Measurements from ENCODE around the gene RHOG. TPM values are rescaled to one million over a fixed set of nuclear protein-coding genes. Genes with fewer than 3 reads are reported as not detected.

The RHOG gene
- total RNA-seq, 4 donors from 2014 or later = 10.5 to 46.9 (median 38.1) TPM

DNA sequence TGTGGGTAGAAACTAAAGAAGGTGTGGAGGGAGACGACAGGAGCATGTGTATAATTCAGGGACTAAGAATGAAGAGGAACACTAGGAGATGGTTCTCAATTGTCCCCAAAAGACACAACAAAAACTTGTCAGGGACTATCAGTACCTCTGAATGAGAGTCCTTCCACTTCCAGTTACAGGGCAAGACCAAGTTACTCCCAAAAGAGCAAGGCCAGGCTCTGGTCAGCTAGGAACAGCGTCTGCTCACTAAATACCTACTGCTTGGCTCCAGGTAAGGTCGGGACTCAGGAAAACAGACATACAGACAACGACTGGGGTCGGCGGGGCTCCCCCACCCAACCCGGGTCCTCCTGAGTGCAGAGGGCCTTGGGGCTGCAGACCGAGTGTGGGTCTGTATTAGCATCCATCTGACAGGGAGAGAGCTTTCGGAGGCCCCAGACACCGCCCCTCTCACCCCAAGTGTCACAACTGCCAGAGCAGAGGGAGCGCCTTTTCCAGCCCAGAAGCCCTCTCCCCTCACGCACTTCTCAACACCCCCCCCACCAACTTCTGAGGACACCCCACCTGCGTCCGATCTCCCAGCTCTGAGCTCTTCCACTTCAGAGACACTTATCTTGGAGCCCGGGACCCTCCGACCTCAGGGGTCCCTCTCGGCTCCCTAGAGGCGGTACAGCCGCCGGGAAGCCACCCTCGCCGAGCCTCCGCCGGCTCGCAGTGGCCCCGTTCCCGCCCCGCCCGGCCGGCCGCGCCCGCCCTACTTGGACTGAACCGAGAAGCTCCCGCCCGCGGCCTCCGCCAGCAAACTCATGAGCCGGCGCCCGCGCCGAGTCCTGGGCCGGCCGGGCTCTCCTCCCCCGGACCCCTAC, 522 bp downstream of the RHOG start:
- intact Hi-C loops (cut with DNase I; ENCODE audit: low total_unique reads) = loop anchor here (2.0 kb wide), 1 partner anchor 41 kb away; no protein-coding TSS in a partner anchor
- no peaks in the 10 kb centered on the region for H3K27me3 ChIP-seq
- no peaks in the 10 kb centered on the region for H3K9me3 ChIP-seq
- H3K27ac ChIP-seq = peak overlapping the region; percentile 97 to 99
- no peaks in the 10 kb centered on the region for H3K36me3 ChIP-seq
- peak overlapping the region; percentile 89 to 96 for H3K4me3 ChIP-seq
- TF ChIP-seq, protein P1, sequence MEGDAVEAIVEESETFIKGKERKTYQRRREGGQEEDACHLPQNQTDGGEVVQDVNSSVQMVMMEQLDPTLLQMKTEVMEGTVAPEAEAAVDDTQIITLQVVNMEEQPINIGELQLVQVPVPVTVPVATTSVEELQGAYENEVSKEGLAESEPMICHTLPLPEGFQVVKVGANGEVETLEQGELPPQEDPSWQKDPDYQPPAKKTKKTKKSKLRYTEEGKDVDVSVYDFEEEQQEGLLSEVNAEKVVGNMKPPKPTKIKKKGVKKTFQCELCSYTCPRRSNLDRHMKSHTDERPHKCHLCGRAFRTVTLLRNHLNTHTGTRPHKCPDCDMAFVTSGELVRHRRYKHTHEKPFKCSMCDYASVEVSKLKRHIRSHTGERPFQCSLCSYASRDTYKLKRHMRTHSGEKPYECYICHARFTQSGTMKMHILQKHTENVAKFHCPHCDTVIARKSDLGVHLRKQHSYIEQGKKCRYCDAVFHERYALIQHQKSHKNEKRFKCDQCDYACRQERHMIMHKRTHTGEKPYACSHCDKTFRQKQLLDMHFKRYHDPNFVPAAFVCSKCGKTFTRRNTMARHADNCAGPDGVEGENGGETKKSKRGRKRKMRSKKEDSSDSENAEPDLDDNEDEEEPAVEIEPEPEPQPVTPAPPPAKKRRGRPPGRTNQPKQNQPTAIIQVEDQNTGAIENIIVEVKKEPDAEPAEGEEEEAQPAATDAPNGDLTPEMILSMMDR (IDR thresholded peaks at IDR 0.05) = no peak
- no peak for TF ChIP-seq POLR2A (IDR thresholded peaks at IDR 0.05)
- DNase-seq = no peak
- H3K4me1 ChIP-seq = peaks cover 0 to 9% of the 10 kb centered on the region in 2 donors

DNA sequence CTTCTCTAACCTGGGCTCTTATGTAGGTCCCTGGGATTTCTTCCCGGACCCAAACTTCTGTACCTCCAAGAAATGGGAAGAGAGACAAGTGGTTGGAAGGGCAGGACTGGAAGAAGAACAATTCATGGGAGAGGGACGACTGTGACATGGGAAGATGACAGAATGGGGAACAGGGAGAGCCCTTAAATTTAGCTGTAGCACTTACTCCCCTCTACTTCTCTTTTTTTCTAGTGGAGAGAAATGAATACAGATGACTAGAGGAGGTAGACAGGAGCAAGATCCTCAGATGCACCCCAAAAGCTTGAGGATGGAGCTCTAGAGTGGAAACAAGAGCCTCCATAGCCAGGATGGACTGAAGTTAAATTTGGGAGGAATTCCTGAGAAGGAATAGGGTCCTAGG, 2.3 kb downstream of the RHOG start:
- Histone ChIP-seq H3K27me3 (no peaks in the 10 kb centered on the region), H3K4me3 (no peak overlapping the region), H3K9me3 (no peaks in the 10 kb centered on the region), H3K36me3 (no peaks in the 10 kb centered on the region), H3K4me1 (peaks cover 0 to 9% of the 10 kb centered on the region in 2 donors), H3K27ac (no peak overlapping the region)
- no peak for TF ChIP-seq POLR2A (IDR thresholded peaks at IDR 0.05)
- TF ChIP-seq, protein P1 (IDR thresholded peaks at IDR 0.05) = no peak
- DNase-seq = no peak
- intact Hi-C loops (cut with DNase I; ENCODE audit: low total_unique reads) = no loop called here

DNA sequence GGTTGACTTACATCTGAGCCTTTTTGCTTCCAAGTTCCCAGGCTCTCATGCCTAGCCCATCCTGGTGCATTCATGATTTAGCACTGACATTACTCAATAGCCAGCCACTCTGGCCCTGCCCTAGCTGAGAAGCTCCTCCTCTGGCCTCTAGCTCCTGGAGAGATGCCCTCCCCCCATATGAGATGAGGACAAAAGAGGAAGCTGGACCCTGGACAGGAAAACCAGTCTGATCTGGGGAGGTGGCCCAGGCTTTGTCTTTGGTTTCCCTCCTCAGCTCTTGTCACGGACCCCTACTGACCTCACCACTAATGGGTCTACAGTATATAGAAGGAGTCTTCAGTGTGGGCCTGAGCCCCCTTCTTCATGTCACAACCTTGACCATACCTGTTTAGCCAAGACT, 3.0 kb downstream of the RHOG start:
- no peak overlapping the region for H3K4me3 ChIP-seq
- DNase-seq = peak; percentile 27 to 36

DNA sequence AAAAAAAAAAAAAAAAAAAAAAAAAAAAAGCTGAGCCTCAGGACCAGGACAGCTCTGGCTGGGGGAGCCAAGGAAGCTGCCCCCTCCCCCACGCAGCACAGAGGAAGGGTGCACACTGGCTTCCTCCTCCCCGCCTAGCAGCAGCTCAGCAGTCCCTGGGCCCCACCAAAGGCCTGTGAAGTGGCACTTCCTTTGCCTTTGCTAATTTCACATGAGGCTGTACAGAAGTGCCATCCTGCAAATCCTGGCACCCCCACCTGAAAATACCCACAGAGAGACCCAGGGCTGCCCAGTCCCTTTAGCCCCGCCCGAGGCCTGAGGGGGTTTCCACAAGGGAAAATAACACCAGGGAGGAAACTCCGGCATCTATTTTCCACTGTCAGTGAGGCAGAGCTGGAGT, 3.9 kb downstream of the RHOG start:
- Histone ChIP-seq H3K27ac (peak overlapping the region in 1 of 2 donors; percentile 10), H3K27me3 (no peaks in the 10 kb centered on the region), H3K4me1 (peaks cover 0 to 9% of the 10 kb centered on the region in 2 donors), H3K9me3 (no peaks in the 10 kb centered on the region), H3K4me3 (no peak overlapping the region), H3K36me3 (no peaks in the 10 kb centered on the region)
- TF ChIP-seq, protein P1 (IDR thresholded peaks at IDR 0.05) = no peak
- no peak for TF ChIP-seq POLR2A (IDR thresholded peaks at IDR 0.05)
- no peak for DNase-seq
- intact Hi-C loops (cut with DNase I; ENCODE audit: low total_unique reads) = no loop called here

More for the DNA sequence above, 3.0 kb downstream of the RHOG start:
- Histone ChIP-seq H3K27ac (peak overlapping the region in 1 of 2 donors; percentile 28), H3K27me3 (no peaks in the 10 kb centered on the region), H3K36me3 (no peaks in the 10 kb centered on the region), H3K4me1 (peaks cover 0 to 9% of the 10 kb centered on the region in 2 donors), H3K9me3 (no peaks in the 10 kb centered on the region)
- no peak for TF ChIP-seq POLR2A (IDR thresholded peaks at IDR 0.05)
- TF ChIP-seq, protein P1 (IDR thresholded peaks at IDR 0.05) = no peak
- intact Hi-C loops (cut with DNase I; ENCODE audit: low total_unique reads) = no loop called here

DNA sequence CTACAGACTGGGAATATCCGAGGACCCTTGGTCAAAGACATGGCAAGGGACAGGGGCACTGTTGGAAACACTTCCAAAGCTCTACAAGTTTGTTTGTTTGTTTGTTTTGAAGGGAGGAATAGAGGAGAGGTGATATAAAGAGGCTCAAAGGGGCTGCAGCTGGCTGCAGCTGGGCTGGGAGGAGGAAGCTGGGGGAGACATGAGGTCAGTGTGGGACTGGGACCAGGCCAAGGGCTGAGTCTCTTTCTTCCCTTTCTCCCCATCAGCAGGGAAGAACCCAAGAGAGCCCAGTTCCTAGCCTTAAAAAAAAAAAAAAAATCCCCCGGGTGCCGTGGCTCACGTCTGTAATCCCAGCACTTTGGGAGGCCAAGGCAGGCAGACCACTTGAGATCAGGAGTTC, 5.0 kb downstream of the RHOG start:
- no peaks in the 10 kb centered on the region for H3K9me3 ChIP-seq
- H3K27ac ChIP-seq = no peak overlapping the region
- intact Hi-C loops (cut with DNase I; ENCODE audit: low total_unique reads) = no loop called here
- peaks cover 0 to 9% of the 10 kb centered on the region in 2 donors for H3K4me1 ChIP-seq
- no peak overlapping the region for H3K4me3 ChIP-seq
- no peak for TF ChIP-seq POLR2A (IDR thresholded peaks at IDR 0.05)
- TF ChIP-seq, protein P1 (IDR thresholded peaks at IDR 0.05) = no peak
- H3K27me3 ChIP-seq = no peaks in the 10 kb centered on the region
- no peaks in the 10 kb centered on the region for H3K36me3 ChIP-seq
- DNase-seq = no peak
